ENCODE data around the gene NAA80. TPM values are rescaled to one million over a fixed set of nuclear protein-coding genes. Genes with fewer than 3 reads are reported as not detected.
A peak's percentile ranks its signal among the peaks of the same experiment; 100 is the strongest.

The NAA80 gene
- total and polyA plus RNA-seq, 2 of the 13 experiments (the other 11 are each of a cell fraction or from before 2014, with no cell fraction given) = 3.4 to 8.7 TPM

DNA sequence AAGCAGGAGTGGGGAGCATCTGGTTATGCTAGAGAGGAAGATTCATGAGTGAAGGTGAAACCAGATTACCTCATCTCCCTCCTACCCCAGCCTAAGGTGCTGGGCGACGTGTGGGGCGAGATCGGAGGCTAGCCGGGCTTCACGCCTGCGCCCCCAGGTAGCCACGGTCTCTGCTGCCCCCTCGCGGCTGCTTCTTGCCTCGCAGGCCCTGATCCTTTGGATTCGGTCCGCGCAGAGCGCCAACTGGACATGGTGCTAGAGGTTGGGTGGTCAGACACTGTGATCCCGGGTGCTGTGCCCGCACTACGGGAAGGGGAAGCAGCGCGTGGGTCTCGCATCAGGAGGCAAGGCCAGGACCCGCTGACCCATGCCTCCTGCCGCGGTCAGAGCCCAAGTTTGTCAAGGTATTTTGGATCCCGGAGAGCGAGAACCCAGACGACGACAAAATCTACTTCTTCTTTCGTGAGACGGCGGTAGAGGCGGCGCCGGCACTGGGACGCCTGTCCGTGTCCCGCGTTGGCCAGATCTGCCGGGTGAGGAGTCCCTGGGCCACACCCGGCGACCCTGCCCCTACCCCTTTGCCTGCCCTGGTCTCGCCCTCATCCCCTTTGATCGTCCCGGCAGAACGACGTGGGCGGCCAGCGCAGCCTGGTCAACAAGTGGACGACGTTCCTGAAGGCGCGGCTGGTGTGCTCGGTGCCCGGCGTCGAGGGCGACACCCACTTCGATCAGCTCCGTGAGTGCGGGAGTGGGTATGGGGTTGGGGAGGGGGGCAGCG is 26.1 kb downstream of the NAA80 start:
- Histone ChIP-seq H3K4me2 (ENCODE audit: low read depth, low read length) (no peak overlapping the region), H3K27me3 (ENCODE audit: control insufficient read depth in 1 of 2, insufficient read depth in 2 of 2, low read length in 2 of 2) (no peaks in the 10 kb centered on the region; a peak in 1 of 5 replicates), H3K4me1 (ENCODE audit: insufficient read depth, low read length) (peaks cover 54% of the 10 kb centered on the region), H3K79me2 (ENCODE audit: insufficient read depth, low read length) (peaks cover 33% of the 10 kb centered on the region), H3K9me3 (ENCODE audit: low read length) (no peaks in the 10 kb centered on the region), H3K9ac (ENCODE audit: insufficient read depth, low read depth, low read length) (no peak overlapping the region), H3K27ac (ENCODE audit: extremely low read length, insufficient read depth, low read length) (peak overlapping the region; percentile 88), H3K36me3 (replicated peaks in 1 of 2; ENCODE audit: control insufficient read depth in 1 of 2, insufficient read depth in 2 of 2, low read length in 2 of 2) (peaks cover 11 to 30% of the 10 kb centered on the region in 2 experiments), H3K4me3 (replicated peaks in 1 of 3; ENCODE audit: insufficient read depth in 1 of 3, low read depth in 2 of 3, low read length in 3 of 3) (no peak overlapping the region), H4K20me1 (ENCODE audit: insufficient read depth, low read length) (no peaks in the 10 kb centered on the region; the same call in 1 of the 2 replicates), H2AFZ (ENCODE audit: low read length) (no peak overlapping the region)
- no TSS peak for BruUV-seq (replicated peaks)
- intact Hi-C loops (cut with micrococcal nuclease; ENCODE audit: unreplicated experiment) (loop anchor here (1.0 to 5.0 kb wide), 3 partner anchors 13 to 81 kb away; partner anchors contain the start of gene GNAT1), in situ Hi-C loops (cut with HindIII; ENCODE audit: extremely low pct_ligation_motif_present, low pct_unique_long_range_greater_than_20kb) (loop anchor here (5.0 to 10.0 kb wide), 2 partner anchors 46 to 78 kb away; partner anchors contain the start of gene GNAT1)
- DNase-seq (ENCODE audit: low spot score) (peak; percentile 64), ATAC-seq (peak; percentile 13), FAIRE-seq (peak; percentile 74)
- 76% methylated on average over 48 of the region's 61 CpGs for WGBS (ENCODE audit: low lambda C conversion rate)
- POLR2A ChIA-PET = interaction anchor here (5.5 kb wide), 1 partner anchor 12 kb away, joined by 155 read pairs; no protein-coding TSS in a partner anchor
- CTCF ChIA-PET (ENCODE audit: low intra/inter-chr PET ratio, low total read pairs) = interaction anchor here (0.7 to 6.4 kb wide), 5 partner anchors 13 to 51 kb away, joined by 3 to 81 read pairs (median 10); no protein-coding TSS in a partner anchor
- TF ChIP-seq ZNF225 (CRISPR knock-in tag; IDR thresholded peaks at IDR 0.05) = 0 out of 2 replicates have a peak, but pooled peaks have one; percentile 47
- TF ChIP-seq, protein P1, sequence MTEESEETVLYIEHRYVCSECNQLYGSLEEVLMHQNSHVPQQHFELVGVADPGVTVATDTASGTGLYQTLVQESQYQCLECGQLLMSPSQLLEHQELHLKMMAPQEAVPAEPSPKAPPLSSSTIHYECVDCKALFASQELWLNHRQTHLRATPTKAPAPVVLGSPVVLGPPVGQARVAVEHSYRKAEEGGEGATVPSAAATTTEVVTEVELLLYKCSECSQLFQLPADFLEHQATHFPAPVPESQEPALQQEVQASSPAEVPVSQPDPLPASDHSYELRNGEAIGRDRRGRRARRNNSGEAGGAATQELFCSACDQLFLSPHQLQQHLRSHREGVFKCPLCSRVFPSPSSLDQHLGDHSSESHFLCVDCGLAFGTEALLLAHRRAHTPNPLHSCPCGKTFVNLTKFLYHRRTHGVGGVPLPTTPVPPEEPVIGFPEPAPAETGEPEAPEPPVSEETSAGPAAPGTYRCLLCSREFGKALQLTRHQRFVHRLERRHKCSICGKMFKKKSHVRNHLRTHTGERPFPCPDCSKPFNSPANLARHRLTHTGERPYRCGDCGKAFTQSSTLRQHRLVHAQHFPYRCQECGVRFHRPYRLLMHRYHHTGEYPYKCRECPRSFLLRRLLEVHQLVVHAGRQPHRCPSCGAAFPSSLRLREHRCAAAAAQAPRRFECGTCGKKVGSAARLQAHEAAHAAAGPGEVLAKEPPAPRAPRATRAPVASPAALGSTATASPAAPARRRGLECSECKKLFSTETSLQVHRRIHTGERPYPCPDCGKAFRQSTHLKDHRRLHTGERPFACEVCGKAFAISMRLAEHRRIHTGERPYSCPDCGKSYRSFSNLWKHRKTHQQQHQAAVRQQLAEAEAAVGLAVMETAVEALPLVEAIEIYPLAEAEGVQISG (CRISPR knock-in tag; IDR thresholded peaks at IDR 0.05) = peak; percentile 96
- TF ChIP-seq KLF9 (CRISPR knock-in tag; IDR thresholded peaks at IDR 0.05; ENCODE audit: low read depth) = no peak
- no peak for TF ChIP-seq ZNF136 (CRISPR knock-in tag; IDR thresholded peaks at IDR 0.05; ENCODE audit: low read depth)
- TF ChIP-seq MYNN (CRISPR knock-in tag; IDR thresholded peaks at IDR 0.05; ENCODE audit: low read depth) = no peak
- no peak for TF ChIP-seq ZNF782 (CRISPR knock-in tag; IDR thresholded peaks at IDR 0.05; ENCODE audit: borderline replicate concordance)
- peak; percentile 99 for TF ChIP-seq RAD21 (CRISPR knock-in tag; IDR thresholded peaks at IDR 0.05)
- TF ChIP-seq ZNF704 (CRISPR knock-in tag; IDR thresholded peaks at IDR 0.05; ENCODE audit: borderline replicate concordance) = no peak
- no peak for TF ChIP-seq ZFP90 (CRISPR knock-in tag; IDR thresholded peaks at IDR 0.05; ENCODE audit: borderline replicate concordance)
- TF ChIP-seq GATAD1 (CRISPR knock-in tag; IDR thresholded peaks at IDR 0.05) = peak; percentile 76
- no peak for TF ChIP-seq ZSCAN22 (CRISPR knock-in tag; IDR thresholded peaks at IDR 0.05)
- TF ChIP-seq MEF2D (CRISPR knock-in tag; IDR thresholded peaks at IDR 0.05) = no peak
- TF ChIP-seq ATM (IDR thresholded peaks at IDR 0.05; ENCODE audit: borderline replicate concordance) = no peak
- TF ChIP-seq DMAP1 (CRISPR knock-in tag; IDR thresholded peaks at IDR 0.05) = no peak
- TF ChIP-seq HOXA9 (CRISPR knock-in tag; IDR thresholded peaks at IDR 0.05; ENCODE audit: borderline replicate concordance) = no peak
- peak; percentile 36; the same call in 1 of the 2 replicates for TF ChIP-seq ZNF746 (CRISPR knock-in tag; IDR thresholded peaks at IDR 0.05)
- no peak for TF ChIP-seq ZBTB14 (CRISPR knock-in tag; IDR thresholded peaks at IDR 0.05)
- no peak for TF ChIP-seq TARDBP (CRISPR knock-in tag; IDR thresholded peaks at IDR 0.05)
- no peak for TF ChIP-seq ZNF570 (CRISPR knock-in tag; IDR thresholded peaks at IDR 0.05; ENCODE audit: borderline replicate concordance)
